ENCODE measurements around the gene OR5H1. TPM values are rescaled to one million over a fixed set of nuclear protein-coding genes. Genes with fewer than 3 reads are reported as not detected.
"Not testable (repeated sequence)": the region's sequence is repeated elsewhere in the genome, so short reads cannot be mapped to it uniquely, and the experiment has no call there.

OR5H1 gene
- total and polyA plus RNA-seq, 5 experiments from 2014 or later: not detected

DNA sequence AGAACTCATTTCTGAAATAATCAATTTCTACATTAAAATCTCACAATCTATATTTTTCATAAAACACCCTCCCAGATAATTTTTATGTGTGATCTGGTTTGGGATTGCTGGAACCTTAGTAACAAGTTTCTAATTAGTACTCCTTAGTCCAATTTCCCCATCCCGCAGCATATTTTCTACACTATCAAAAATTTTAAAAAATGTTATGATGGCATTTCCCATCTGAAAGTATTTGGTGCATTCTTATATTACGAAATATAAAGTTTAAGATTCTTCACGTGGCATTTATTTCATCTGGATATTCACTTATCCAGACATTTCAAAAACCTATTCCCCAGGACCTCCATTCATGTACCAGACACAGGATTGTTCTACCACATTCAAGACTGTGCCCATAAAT, 18.2 kb downstream of the OR5H1 start:
- Mint-ChIP-seq H3K4me1 (no peaks in the 10 kb centered on the region), H3K27ac (no peak overlapping the region), H3K4me3 (no peak overlapping the region), H3K9me3 (peaks cover 0 to 7% (median 0%) of the 10 kb centered on the region in 9 donors), H3K36me3 (no peaks in the 10 kb centered on the region), H3K27me3 (peaks cover 0 to 9% (median 2%) of the 10 kb centered on the region in 5 donors)
- POLR2A ChIA-PET: no interaction called here
- ATAC-seq (no peak), DNase-seq (no peak)

DNA sequence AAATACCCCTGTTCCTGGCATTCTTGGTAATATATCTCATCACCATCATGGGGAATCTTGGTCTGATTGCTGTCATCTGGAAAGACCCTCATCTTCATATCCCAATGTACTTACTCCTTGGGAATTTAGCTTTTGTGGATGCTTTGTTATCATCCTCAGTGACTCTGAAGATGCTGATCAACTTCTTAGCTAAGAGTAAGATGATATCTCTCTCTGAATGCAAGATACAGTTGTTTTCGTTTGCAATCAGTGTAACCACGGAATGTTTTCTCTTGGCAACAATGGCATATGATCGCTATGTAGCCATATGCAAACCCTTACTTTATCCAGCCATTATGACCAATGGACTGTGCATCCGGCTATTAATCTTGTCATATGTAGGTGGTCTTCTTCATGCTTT, 18.9 kb downstream of the OR5H1 start:
- POLR2A ChIA-PET, DNase-seq, H3K27ac Mint-ChIP-seq, H3K27me3 Mint-ChIP-seq, H3K9me3 Mint-ChIP-seq, ATAC-seq, H3K4me1 Mint-ChIP-seq, H3K4me3 Mint-ChIP-seq, H3K36me3 Mint-ChIP-seq: not testable (repeated sequence)

DNA sequence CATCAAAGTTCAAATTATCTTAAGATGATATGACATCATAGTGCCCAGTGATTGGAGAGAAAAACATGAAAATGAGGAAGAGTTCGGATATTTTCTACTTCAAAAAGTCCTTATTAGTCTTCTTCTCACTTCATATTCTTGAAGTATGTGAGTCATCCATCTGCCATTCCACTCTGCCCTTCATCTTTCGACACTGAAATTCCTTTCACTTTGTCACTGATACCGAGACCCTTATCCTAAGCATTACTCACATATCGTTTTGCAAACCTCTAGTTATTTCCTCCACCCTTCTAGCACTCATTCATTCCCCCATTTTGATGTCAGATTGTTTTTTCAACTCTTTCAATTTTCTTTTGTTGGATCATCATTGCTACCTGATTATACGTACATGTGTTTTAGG, 20.7 kb downstream of the OR5H1 start:
- Mint-ChIP-seq H3K4me1 (no peaks in the 10 kb centered on the region), H3K36me3 (no peaks in the 10 kb centered on the region), H3K27ac (no peak overlapping the region), H3K27me3 (peaks cover 0 to 9% (median 0%) of the 10 kb centered on the region in 5 donors), H3K9me3 (peaks cover 0 to 7% (median 0%) of the 10 kb centered on the region in 9 donors), H3K4me3 (no peak overlapping the region)
- no peak for DNase-seq
- POLR2A ChIA-PET: no interaction called here
- ATAC-seq: no peak

DNA sequence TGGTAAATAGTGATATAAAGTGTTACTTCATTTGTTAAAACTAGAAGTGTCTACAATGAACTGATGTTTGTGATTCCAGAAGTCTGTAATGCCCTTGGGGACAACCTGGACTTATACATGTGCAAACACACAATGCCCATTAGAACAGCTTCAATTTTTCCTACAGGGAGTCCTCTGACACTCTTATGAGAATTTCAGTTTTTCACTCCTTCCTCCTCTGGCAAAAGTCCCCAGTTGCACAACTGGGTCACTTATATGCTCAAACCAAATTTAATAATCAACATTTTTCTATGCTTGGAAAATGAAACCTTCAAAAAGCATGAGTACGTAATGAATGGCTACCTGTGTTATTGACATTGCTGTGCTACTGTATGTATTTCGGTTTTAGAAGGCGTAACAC, 35.9 kb downstream of the OR5H1 start, which contains the start of gene OR5H15:
Gene OR5H15, plus strand, starts transcription at position 301 of the 400 bp plus-strand sequence. CDS start 2,004 bp downstream, outside the sequence.
- DNase-seq (no peak), ATAC-seq (no peak)
- H3K9me3 Mint-ChIP-seq: no peaks in the 10 kb centered on the region
- no peak within 1 kb of the TSS for H3K4me3 Mint-ChIP-seq
- POLR2A ChIA-PET: no interaction called here
- peaks cover 0 to 13% (median 0%) of the 10 kb centered on the region in 5 donors for H3K27me3 Mint-ChIP-seq
- no peaks in the 10 kb centered on the region for H3K36me3 Mint-ChIP-seq
- H3K4me1 Mint-ChIP-seq: no peaks in the 10 kb centered on the region
- H3K27ac Mint-ChIP-seq: no peak within 1 kb of the TSS

DNA sequence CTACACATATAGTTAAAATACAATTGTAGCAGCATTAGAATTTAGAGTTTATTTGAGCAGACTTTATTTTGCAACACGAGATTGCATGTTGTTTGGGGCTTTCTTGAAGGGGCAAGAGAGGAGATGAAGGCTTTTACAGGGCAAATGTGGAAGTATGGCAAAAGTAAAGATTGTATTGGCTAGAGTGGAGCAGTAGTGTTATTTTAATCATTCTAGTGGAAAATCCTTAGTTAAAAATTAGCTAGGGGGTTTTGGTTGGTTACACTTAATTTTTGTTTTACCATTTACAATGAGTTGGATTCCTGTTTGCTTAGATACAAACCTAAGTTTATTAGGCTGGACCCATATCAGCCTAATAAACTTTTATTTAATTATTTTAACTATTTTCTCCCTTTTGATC, 40.5 kb downstream of the OR5H1 start:
- Mint-ChIP-seq H3K9me3 (peaks cover 0 to 14% (median 0%) of the 10 kb centered on the region in 9 donors), H3K27ac (no peak overlapping the region), H3K36me3 (peaks cover 0 to 5% (median 0%) of the 10 kb centered on the region in 3 donors), H3K4me3 (no peak overlapping the region), H3K4me1 (no peaks in the 10 kb centered on the region), H3K27me3 (peaks cover 0 to 15% (median 3%) of the 10 kb centered on the region in 5 donors)
- DNase-seq (no peak), ATAC-seq (no peak)
- POLR2A ChIA-PET: no interaction called here

DNA sequence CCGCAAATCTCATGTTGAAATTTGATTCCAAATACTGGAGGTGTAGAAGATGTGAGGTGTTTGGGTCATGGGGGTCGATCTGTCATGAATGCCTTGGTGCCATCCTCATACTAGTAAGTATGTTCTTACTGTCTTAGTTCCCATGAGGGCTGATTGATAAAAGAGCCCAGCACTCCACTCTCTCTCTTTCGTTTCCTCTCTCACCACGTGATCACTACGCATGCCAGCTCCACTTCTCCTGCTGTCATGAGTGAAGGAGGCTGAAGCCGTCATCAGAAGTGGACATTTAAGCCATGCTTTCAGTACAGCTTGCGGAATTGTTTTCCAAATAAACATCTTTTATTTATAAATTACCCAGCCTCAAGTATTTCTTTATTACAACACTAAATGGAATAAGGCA, 42.1 kb downstream of the OR5H1 start:
- no peak for ATAC-seq
- POLR2A ChIA-PET: interaction anchor here (0.7 kb wide), 1 partner anchor 179 kb away, joined by 4 read pairs; no protein-coding TSS in a partner anchor
- Mint-ChIP-seq H3K4me1 (no peaks in the 10 kb centered on the region), H3K27ac (no peak overlapping the region), H3K27me3 (peaks cover 0 to 20% (median 3%) of the 10 kb centered on the region in 5 donors), H3K4me3 (no peak overlapping the region), H3K36me3 (peaks cover 0 to 5% (median 0%) of the 10 kb centered on the region in 3 donors), H3K9me3 (peaks cover 0 to 18% (median 3%) of the 10 kb centered on the region in 9 donors)
- no peak for DNase-seq

DNA sequence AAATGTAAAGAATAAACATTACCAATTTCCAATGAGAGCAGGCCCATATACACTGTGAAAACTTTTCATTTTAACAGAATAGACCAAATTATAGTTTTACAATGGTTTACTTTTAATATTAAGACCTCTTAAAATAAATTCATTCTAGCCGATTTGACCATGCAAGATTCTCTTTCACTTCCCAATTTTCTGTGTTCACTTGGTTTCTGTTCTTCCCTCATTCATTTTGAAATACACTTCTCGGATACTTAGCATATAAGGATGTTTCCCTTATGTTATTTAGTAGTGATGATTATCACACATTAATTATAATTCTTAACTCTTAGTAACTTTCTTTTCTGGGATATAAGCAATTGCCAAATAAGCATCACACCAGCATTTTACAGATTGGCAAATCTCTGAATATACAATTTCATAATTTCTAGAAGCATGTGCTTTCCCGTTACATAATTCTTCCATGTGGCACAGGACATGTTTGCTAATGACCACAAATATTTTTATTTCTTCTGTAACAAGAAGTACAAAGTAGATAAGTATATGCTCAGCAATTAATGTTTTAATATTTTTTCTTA, 49.9 kb downstream of the OR5H1 start:
- Mint-ChIP-seq H3K9me3 (peaks cover 0 to 9% (median 2%) of the 10 kb centered on the region in 9 donors), H3K27ac (no peak overlapping the region), H3K36me3 (no peaks in the 10 kb centered on the region), H3K27me3 (peaks cover 0 to 12% (median 0%) of the 10 kb centered on the region in 5 donors), H3K4me3 (no peak overlapping the region), H3K4me1 (no peaks in the 10 kb centered on the region)
- DNase-seq: no peak
- POLR2A ChIA-PET: no interaction called here
- ATAC-seq: no peak

DNA sequence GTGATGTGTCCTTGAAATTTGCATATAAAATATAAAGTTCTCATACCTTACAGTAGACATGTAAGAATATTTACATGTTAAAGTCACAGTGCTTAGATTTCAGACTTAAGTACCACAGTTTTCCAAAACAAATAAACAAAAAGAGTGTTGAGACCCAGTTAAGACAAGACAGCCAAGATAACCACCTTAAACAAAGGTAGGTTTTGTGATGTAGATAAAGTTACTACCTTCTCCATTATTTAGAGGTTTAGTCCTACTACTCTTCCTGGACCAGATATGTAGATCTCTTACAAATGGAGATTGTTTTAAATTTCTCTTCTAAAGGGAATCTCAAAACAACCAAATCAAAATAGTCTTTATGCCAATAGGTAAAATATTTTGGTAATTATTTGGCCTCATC, 51.7 kb downstream of the OR5H1 start:
- ATAC-seq: no peak

DNA sequence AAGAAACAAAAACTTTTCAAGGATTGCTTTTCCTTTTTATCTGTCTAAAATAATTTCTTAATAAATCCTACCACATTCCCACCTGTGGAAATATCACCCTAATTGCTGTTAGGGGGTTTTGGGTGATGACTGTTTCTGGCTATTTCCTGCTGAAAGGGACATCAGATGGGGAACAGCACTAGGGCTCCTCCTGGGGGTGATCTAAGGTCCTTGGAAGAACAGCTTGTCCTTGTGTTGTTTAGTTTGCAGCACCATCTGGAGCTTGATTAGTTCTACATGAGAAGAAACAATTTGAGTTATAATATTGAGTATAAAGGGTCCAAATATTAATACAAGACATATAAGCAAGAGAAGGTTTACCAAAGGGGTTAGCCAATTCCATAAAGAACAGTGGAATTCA, 54.7 kb downstream of the OR5H1 start:
- no peaks in the 10 kb centered on the region for H3K9me3 Mint-ChIP-seq
- DNase-seq: no peak
- POLR2A ChIA-PET: no interaction called here
- H3K4me3 Mint-ChIP-seq: no peak overlapping the region
- H3K4me1 Mint-ChIP-seq: peaks cover 0 to 6% (median under 1%) of the 10 kb centered on the region in 4 donors
- H3K36me3 Mint-ChIP-seq: no peaks in the 10 kb centered on the region
- ATAC-seq: no peak
- H3K27me3 Mint-ChIP-seq: peaks cover 0 to 3% (median 0%) of the 10 kb centered on the region in 5 donors
- H3K27ac Mint-ChIP-seq: no peak overlapping the region

More for the DNA sequence above, 51.7 kb downstream of the OR5H1 start:
- no peak for DNase-seq
- Mint-ChIP-seq H3K36me3 (no peaks in the 10 kb centered on the region), H3K4me1 (no peaks in the 10 kb centered on the region), H3K27me3 (peaks cover 0 to 2% (median 0%) of the 10 kb centered on the region in 5 donors), H3K4me3 (no peak overlapping the region), H3K27ac (no peak overlapping the region), H3K9me3 (peaks cover 0 to 4% (median 0%) of the 10 kb centered on the region in 9 donors)
- POLR2A ChIA-PET: no interaction called here

Other genes starting within 250 kb of the OR5H1 start
- gene RIOX2, start 158.3 kb upstream of the OR5H1 start, total RNA-seq: 10 to 100 TPM; 34.1 to 36.5 TPM
- gene RIOX2, start 158.3 kb upstream of the OR5H1 start, polyA plus RNA-seq: 10 to 100 TPM; 26.9 to 32.4 (median 29.0) TPM
- not detected for gene GABRR3, start 95.4 kb upstream of the OR5H1 start, total RNA-seq
- not detected for gene GABRR3, start 95.4 kb upstream of the OR5H1 start, polyA plus RNA-seq
- not detected for gene OR5AC2, start 43.5 kb upstream of the OR5H1 start, total RNA-seq
- gene OR5AC2, start 43.5 kb upstream of the OR5H1 start, polyA plus RNA-seq: not detected
- gene OR5H14, start 16.8 kb downstream of the OR5H1 start, total RNA-seq: not detected
- not detected for gene OR5H14, start 16.8 kb downstream of the OR5H1 start, polyA plus RNA-seq
- gene OR5H15, start 36.0 kb downstream of the OR5H1 start, total RNA-seq: not detected
- not detected for gene OR5H15, start 36.0 kb downstream of the OR5H1 start, polyA plus RNA-seq
- not detected for gene OR5H6, start 133.5 kb downstream of the OR5H1 start, total RNA-seq
- gene OR5H6, start 133.5 kb downstream of the OR5H1 start, polyA plus RNA-seq: not detected
- not detected for gene OR5H2, start 151.8 kb downstream of the OR5H1 start, total RNA-seq
- not detected for gene OR5H2, start 151.8 kb downstream of the OR5H1 start, polyA plus RNA-seq
- not detected for gene OR5K4, start 223.1 kb downstream of the OR5H1 start, total RNA-seq
- not detected for gene OR5K4, start 223.1 kb downstream of the OR5H1 start, polyA plus RNA-seq